ENCODE results near the gene NYNRIN.
A peak's percentile ranks its signal among the peaks of the same experiment; 100 is the strongest.

NYNRIN gene

DNA sequence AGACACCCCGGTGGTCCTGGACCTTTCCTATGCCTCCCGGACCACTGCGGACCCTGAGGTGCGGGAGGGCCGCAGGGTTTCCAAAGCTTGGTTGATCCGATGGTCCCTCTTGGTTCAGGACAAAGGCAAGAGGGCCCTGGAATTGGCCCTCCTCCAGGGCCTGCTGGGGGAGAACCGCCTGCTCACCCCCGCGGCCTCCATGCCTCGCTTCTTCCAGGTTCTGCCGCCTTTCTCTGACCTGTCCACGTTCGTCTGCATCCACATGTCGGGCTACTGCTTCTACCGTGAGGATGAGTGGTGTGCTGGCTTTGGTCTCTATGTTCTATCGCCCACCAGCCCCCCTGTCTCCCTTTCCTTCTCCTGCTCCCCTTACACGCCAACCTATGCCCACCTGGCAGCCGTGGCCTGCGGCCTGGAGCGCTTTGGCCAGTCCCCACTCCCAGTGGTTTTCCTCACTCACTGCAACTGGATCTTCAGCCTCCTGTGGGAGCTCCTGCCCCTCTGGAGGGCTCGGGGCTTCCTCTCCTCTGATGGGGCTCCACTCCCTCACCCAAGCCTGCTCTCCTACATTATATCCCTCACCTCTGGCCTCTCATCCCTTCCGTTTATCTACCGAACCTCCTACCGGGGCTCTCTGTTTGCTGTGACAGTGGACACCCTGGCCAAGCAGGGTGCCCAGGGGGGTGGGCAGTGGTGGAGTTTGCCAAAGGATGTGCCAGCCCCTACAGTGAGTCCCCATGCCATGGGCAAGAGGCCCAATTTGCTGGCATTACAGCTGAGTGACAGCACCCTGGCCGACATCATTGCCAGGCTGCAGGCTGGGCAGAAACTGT, 16.8 kb downstream of the NYNRIN start:
- DNase-seq, result no peak

DNA sequence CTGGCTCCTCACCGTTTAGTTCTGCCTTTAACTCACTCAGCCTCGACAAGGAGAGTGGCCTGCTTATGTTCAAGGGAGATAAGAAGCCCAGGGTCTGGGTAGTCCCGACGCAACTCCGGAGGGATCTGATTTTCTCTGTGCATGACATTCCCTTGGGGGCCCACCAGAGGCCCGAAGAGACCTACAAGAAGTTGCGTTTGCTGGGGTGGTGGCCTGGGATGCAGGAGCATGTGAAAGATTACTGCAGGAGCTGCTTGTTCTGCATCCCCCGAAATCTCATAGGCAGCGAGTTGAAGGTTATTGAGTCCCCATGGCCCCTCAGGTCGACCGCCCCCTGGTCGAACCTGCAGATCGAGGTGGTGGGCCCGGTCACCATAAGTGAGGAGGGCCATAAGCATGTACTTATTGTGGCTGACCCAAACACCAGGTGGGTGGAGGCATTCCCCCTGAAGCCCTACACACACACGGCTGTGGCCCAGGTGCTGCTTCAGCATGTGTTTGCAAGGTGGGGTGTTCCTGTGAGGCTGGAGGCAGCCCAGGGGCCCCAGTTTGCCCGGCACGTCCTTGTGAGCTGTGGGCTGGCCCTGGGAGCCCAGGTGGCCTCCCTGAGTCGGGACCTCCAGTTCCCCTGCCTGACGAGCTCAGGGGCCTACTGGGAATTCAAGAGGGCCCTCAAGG, 17.6 kb downstream of the NYNRIN start:
- no peak for DNase-seq

DNA sequence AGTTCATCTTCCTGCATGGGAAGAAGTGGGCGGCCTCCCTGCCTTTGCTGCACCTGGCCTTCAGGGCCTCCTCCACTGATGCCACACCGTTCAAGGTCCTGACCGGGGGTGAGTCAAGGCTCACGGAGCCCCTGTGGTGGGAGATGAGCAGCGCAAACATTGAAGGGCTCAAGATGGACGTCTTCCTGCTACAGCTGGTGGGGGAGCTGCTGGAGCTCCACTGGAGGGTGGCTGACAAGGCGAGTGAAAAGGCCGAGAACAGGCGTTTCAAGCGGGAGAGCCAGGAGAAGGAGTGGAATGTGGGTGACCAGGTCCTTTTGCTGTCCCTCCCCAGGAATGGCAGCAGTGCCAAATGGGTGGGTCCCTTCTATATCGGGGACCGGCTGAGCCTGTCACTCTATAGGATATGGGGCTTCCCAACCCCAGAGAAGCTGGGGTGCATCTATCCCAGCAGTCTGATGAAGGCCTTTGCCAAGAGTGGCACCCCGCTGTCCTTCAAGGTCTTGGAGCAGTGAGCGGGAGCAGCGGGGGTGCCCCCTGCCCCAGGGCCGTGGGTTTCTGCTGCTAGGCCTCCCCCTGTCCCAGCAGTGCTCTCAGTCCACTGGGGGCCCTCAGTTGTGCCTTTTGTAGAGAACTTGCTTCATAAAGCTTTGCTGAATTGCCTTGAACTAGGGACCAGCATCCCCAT, 18.3 kb downstream of the NYNRIN start:
- no peak for DNase-seq

- no peak for DNase-seq
Measured at GRCh38 chr14:24417832-24418491, 19.2 kb downstream of the NYNRIN start.

GRCh38 chr14:24418492-24418873, 19.7 kb downstream of the NYNRIN start:
- no peak for DNase-seq

- DNase-seq, result no peak
Measured at GRCh38 chr14:24422261-24422660, 23.5 kb downstream of the NYNRIN start.

DNA sequence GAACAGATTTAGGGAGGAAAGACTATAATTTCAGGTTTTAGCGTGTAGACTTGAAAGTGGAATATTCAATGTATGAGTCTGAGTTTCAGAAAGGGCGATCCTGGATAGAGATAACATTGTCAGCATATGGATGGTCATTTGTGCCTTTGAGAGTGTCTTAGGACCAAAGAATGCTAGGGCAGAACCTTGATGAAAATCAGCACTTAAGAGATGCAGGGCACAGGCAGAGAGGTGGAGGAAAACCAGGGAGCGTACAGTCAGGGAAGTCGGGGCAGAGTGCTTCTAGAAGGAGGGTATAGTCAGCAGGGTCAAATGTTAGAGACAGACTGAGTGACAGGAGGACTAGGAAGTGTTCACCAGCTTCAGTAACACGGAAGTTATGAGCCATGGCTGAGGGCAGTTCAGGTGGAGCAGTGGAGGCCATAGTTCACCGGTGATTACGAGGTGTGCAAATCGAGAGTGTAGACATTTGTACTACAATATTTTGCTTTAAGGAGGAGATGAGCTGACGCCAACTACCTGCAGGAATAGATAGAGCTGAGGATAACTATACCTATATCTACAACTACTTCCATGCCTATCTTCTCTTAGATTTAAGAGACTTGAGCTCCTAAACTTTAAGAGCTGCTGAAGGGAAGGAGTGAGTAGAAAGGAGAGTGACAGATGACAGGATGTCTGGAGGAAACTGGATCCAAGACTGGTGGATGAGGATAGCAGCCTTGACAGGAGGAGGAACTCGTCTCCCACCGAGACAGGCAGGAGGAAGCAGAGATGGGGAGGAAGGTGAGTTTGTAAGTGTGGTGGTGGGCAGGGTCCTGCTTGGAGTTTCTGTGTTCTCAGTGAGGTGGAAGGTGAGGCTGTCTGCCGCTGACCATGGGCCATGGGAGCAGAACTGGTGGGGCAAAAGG, 24.1 kb downstream of the NYNRIN start:
- no peak for DNase-seq

GRCh38 chr14:24425704-24426103, 26.9 kb downstream of the NYNRIN start:
- DNase-seq, result no peak

DNA sequence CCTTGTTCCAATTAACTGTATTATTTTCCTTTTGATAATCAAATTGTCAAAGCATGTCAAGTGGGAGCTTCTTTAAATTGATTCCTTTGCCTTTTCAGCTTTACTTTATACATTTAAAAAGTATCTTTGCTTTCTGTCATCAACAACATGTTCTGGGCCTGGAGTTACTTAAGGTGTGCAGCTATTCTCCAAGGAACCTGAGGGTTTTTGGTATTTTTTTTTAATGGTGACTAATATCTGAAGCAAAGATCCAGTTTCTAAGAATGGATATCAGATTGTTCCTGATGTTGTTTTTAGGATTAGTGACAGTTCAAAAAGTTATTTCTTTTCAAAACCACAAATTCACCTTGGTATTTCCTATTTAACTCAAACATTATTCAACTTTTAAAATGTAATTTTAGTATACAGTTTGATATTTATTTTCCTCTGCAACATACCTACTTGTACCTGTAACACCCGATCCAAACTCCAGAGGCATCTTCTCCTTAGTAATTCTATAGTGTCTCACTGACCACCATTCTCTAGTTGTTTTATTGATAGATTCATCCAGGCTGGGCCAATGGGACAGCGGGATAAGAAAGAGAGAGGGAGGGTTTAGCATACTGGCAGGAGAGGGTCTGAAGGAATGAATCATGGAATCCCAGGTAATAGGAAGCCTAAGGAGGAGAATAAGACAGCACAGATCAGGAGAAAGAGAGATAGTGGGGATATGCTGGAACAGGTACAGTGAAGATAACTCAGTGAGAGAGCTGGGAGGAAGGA, 27.5 kb downstream of the NYNRIN start:
- no peak for DNase-seq

DNA sequence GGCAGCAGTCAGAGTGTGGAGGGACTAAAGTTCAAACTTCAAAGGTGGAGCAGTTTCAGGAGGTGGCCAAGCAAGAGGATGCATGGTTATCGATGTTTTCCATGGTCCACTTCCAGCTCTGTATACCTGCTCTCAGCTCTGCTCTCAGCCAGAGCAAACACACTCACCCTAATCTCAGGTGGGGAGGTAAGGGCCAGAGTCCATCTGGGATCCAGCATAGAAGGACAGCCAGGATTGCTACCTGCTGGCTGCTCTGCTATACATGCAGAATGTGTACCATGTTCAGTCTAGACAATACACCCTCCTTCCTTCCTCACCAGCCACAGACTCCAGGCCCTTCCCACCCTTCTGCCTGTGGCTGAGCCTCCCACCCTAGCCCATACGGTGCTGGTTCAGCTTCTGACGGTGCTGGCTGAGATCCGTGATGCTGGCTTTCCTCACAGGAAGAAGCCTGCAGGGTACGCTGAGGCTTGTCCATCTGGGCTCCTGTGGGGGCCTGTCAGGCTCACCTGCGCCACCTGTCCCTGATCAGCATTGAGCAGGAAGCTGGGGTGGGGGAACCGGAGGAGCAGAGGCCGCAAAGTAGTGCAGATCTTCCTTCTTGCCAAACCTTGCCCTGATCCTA, 28.2 kb downstream of the NYNRIN start:
- DNase-seq, result no peak

- DNase-seq, result no peak
Measured at GRCh38 chr14:24427537-24428508, 29.0 kb downstream of the NYNRIN start.

DNA sequence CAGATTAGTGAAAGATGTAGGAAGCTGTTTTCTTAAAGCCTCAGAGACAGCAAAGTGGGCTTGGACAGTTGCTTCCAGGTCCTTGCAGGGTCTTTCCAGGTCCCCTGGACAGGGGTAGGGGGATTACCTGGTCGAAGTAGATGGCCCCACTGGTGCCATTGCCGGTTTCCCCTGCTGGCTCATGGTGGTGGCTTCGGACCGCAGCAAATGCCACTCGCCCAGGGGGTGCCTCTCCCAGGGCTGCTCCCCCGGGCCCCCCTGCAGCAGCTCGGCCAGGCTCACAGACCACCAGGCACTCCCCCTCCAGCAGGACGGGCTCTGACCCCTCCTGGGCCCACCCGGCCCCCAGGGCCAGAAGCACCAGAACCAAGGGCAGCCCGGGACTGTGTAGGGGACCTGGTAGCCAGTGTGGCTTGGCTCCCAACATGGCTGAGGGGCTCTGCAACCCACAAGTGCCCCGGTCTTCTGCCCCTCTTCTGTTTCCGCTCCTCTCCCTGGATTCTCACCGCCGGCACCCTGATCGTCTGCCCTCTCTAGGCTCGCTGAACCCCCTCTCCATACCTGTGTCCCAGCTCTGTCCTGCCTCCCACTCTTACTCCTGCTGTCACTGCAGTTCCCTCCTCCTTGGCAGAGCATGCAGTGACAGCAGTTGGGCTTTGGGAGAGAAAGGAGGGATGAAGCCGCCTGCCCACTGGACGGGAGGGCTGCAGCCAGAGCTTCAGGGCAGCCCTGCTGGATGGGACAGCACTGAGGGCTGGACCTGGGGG, 30.0 kb downstream of the NYNRIN start:
- DNase-seq, result no peak

DNA sequence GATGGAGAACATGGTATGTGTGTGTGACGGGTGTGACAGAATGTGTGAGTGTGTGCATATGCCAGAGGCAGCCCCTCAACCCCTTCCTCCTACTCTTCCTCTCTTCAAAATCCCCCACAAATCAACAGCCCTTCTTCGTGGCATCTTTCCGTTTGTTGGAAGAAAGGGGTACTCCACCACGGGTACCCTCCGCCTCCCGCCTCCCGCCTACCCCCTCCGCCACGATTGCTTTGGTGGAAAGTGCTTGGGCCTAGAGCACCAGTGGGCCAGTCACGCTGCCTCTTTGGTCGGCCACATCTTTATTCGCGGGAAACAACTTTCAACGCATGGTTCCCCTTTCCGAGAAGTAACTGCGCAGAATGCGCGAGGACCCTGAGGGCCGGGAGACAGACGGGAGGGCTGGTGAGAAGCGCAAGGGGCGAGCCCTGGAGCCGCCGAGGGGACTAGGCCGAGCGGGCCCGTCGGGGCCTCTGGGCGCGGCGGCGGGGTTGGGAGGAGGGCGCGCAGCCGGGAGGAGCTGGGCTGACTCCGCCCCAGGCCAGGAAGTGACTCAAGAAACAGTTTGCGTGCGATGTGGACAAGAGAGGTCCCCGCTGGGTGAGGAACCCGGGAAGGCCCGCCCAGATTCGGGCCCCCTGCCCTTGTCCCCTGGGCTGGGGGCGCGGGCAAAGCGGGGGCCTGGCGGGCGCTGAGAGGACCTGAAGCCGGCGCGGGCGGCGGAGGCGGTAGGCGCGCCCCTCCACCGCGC, 30.8 kb downstream of the NYNRIN start, which contains the start of the genes CBLN3 and KHNYN:
Gene CBLN3, minus strand, starts transcription at position 274 of the 748 bp plus-strand sequence. CDS start 614 bp downstream, outside the sequence.
Gene KHNYN, plus strand, starts transcription at position 560 of the 748 bp plus-strand sequence. CDS start 777 bp downstream, outside the sequence.
- DNase-seq, result peak; percentile 78

GRCh38 chr14:24430143-24430681, 31.4 kb downstream of the NYNRIN start:
- no peak for DNase-seq

DNA sequence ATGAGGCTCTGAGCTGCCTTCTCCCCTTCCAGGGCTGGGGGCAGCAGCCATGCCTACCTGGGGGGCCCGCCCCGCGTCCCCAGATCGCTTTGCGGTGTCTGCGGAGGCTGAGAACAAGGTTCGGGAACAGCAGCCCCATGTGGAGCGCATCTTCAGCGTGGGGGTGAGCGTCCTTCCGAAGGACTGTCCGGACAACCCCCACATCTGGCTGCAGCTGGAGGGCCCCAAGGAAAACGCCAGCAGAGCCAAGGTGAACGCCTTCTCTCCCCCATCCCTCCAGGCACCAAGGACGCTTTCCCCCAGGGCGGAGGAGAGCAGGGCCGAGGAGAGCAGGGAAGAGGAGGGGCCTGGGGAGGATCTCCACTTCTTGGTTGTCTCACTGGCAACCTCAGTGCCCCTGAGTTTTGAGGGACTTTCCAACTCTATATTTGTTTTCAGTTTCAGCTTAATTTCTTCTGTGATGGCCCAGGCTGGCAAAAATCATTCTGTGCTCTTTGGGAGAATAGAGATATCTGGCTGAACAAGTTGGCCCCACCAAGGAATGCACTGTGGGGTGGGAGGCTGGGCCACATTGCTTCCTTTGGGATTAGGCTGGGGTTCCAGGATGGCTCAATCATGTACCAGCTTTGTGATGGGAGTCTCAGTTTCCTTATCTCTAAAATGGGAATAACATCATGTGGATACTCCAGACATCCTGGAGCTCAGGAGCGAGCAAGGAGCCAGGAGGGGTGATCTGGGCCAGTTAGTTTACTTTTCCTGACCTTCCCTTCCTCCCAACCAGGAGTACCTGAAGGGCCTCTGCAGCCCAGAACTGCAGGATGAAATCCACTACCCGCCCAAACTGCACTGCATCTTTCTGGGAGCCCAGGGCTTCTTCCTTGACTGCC, 32.1 kb downstream of the NYNRIN start:
- no peak for DNase-seq

- peak; percentile 88 for DNase-seq
Measured at GRCh38 chr14:24431569-24432258, 32.9 kb downstream of the NYNRIN start.
